Panc1 (cell line): ENCODE measurements around the gene RIPOR3. TPM values are rescaled to one million over a fixed set of nuclear protein-coding genes. Genes with fewer than 3 reads are reported as not detected.
A peak's percentile ranks its signal among the peaks of the same experiment; 100 is the strongest.
"Not testable (repeated sequence)": the region's sequence is repeated elsewhere in the genome, so short reads cannot be mapped to it uniquely, and the experiment has no call there.

Experiments
- ATAC-seq: fragments of 200-7000 bp; cut with Tn5 transposase; 2 replicates; pipeline ENCODE4 v1.9.1; 2020; ENCODE audit warnings: mild to moderate bottlenecking, moderate library complexity
- BruUV-seq: library from RNA; stranded (reverse); fragments of 400-500 nt; replicated peaks from 2 replicates; lab custom pipeline; 2021; lab: Mats Ljungman, UMichigan
- CTCF ChIA-PET: fragments of 300-600 bp; sonication (Branson Sonifier 250); formaldehyde crosslinking; loops from one replicate; lab custom pipeline; 2022; ENCODE audit warnings: antibody characterized with exemption; lab: Charles Lee
- POLR2A ChIA-PET: fragments of 300-600 bp; sonication (Branson Sonifier 250); formaldehyde crosslinking; loops from one replicate; lab custom pipeline; 2022; ENCODE audit warnings: antibody characterized with exemption; lab: Charles Lee
- DNase-seq: peaks from one replicate; pipeline ENCODE4 v3.0.0-alpha.2; 2010; ENCODE audit warnings: low read depth, low spot score
- H3K27ac ChIP-seq: 2 replicates; pipeline ENCODE4 v1.5.1; 2011; ENCODE audit warnings: mild to moderate bottlenecking, low read length, inconsistent platforms
- H3K27me3 ChIP-seq: fragments of 200-500 bp; sonication (Bioruptor generic); 2 replicates; pipeline ENCODE4 v1.6.0; 2014; ENCODE audit warnings: low read length, inconsistent platforms; ENCODE audit not compliant: control insufficient read depth, insufficient read depth
- H3K36me3 ChIP-seq: fragments of 200-500 bp; sonication (Bioruptor generic); 2 replicates; pipeline ENCODE4 v1.5.1; 2014; ENCODE audit warnings: inconsistent platforms, mild to moderate bottlenecking, low read length, moderate library complexity; ENCODE audit not compliant: control insufficient read depth, insufficient read depth
- H3K4me1 ChIP-seq: 2 replicates; pipeline ENCODE4 v1.5.1; 2011; ENCODE audit warnings: inconsistent platforms, mild to moderate bottlenecking, low read length, moderate library complexity; ENCODE audit not compliant: control insufficient read depth, insufficient read depth
- H3K4me3 ChIP-seq, 2 experiments: 2 replicates each; pipeline ENCODE4 v1.5.1; 2011 to 2012; ENCODE audit warnings: low read depth in 2 of 2, low read length in 2 of 2, mild to moderate bottlenecking in 2 of 2, inconsistent platforms in 1 of 2, moderate library complexity in 1 of 2
- H3K9me3 ChIP-seq: fragments of 200-500 bp; sonication (Bioruptor generic); 2 replicates; pipeline ENCODE4 v1.5.1; 2014; ENCODE audit warnings: low read depth, mild to moderate bottlenecking, inconsistent platforms, low read length, moderate library complexity; ENCODE audit not compliant: control insufficient read depth, insufficient read depth
- POLR2AphosphoS5 ChIP-seq: IDR thresholded peaks from 2 replicates; pipeline ENCODE4 v1.6.1; 2012; ENCODE audit warnings: mild to moderate bottlenecking, low read depth, low read length, moderate library complexity
- SIN3A ChIP-seq: IDR thresholded peaks from 2 replicates; pipeline ENCODE4 v1.6.1; 2012; ENCODE audit warnings: low read depth, mild to moderate bottlenecking, low read length, moderate library complexity, borderline replicate concordance; ENCODE audit not compliant: insufficient read depth
- TCF7L2 ChIP-seq: IDR thresholded peaks from 2 replicates; pipeline ENCODE4 v1.6.1; 2011; ENCODE audit warnings: mild to moderate bottlenecking, low read depth, low read length, inconsistent platforms
- in situ Hi-C: cut with HindIII; loops from 2 replicates; pipeline ENCODE4 v1.10.0; 2016; ENCODE audit warnings: low sequenced_read_pairs, low pct_unique_long_range_greater_than_20kb
- intact Hi-C: fragments of 100-400 bp; cut with micrococcal nuclease; formaldehyde crosslinking; loops from one replicate; pipeline ENCODE4 v1.10.0; 2022; ENCODE audit not compliant: unreplicated experiment
- total RNA-seq: library from RNA; stranded (reverse); gene quantifications from one replicate; pipeline ENCODE4 v1.2.1, GENCODE V29; 2021; ENCODE audit not compliant: unreplicated experiment
- TF ChIP-seq, protein P1 (sequence below), 2 experiments: IDR thresholded peaks; 2 replicates each; pipeline ENCODE4 v1.6.1; 2011 to 2012; ENCODE audit warnings: low read depth in 2 of 2, control low read depth in 1 of 2, low read length in 1 of 2, mild to moderate bottlenecking in 1 of 2, moderate library complexity in 1 of 2; ENCODE audit not compliant: insufficient read depth in 1 of 2
- TF ChIP-seq, protein P2 (sequence below): fragments of 450-650 bp; IDR thresholded peaks from 2 replicates; pipeline ENCODE4 v1.5.1; 2017; ENCODE audit warnings: mild to moderate bottlenecking

Gene RIPOR3
- total RNA-seq, 1 experiment from 2014 or later: 92.5 TPM

DNA sequence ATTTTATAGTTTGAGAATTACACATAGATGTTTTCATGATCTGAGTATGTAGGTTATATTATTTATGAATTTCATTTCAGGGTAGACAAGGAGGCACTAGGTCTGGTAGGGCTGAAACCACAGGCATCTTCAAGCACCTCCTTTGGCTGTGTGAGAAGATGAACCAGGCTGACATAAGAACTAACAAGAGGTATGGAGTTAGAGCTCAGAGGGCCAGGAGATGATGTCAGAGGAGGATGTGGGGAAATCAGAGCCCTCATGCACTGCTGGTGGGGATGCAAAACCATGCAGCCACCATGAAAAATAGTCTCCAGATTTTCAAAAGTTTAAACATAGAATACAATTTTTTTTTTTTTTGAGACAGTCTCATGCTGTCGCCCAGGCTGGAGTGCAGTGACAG, 13.6 kb upstream of the RIPOR3 start:
- in situ Hi-C loops (no loop called here), intact Hi-C loops (no loop called here)
- TF ChIP-seq SIN3A: no peak
- TF ChIP-seq, protein P1, sequence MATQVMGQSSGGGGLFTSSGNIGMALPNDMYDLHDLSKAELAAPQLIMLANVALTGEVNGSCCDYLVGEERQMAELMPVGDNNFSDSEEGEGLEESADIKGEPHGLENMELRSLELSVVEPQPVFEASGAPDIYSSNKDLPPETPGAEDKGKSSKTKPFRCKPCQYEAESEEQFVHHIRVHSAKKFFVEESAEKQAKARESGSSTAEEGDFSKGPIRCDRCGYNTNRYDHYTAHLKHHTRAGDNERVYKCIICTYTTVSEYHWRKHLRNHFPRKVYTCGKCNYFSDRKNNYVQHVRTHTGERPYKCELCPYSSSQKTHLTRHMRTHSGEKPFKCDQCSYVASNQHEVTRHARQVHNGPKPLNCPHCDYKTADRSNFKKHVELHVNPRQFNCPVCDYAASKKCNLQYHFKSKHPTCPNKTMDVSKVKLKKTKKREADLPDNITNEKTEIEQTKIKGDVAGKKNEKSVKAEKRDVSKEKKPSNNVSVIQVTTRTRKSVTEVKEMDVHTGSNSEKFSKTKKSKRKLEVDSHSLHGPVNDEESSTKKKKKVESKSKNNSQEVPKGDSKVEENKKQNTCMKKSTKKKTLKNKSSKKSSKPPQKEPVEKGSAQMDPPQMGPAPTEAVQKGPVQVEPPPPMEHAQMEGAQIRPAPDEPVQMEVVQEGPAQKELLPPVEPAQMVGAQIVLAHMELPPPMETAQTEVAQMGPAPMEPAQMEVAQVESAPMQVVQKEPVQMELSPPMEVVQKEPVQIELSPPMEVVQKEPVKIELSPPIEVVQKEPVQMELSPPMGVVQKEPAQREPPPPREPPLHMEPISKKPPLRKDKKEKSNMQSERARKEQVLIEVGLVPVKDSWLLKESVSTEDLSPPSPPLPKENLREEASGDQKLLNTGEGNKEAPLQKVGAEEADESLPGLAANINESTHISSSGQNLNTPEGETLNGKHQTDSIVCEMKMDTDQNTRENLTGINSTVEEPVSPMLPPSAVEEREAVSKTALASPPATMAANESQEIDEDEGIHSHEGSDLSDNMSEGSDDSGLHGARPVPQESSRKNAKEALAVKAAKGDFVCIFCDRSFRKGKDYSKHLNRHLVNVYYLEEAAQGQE (IDR thresholded peaks at IDR 0.05; ENCODE audit: insufficient read depth in 1 of 2, low read depth in 2 of 2, low read length in 1 of 2): no peak
- TF ChIP-seq TCF7L2: no peak
- no peak for TF ChIP-seq POLR2AphosphoS5
- TF ChIP-seq, protein P2, sequence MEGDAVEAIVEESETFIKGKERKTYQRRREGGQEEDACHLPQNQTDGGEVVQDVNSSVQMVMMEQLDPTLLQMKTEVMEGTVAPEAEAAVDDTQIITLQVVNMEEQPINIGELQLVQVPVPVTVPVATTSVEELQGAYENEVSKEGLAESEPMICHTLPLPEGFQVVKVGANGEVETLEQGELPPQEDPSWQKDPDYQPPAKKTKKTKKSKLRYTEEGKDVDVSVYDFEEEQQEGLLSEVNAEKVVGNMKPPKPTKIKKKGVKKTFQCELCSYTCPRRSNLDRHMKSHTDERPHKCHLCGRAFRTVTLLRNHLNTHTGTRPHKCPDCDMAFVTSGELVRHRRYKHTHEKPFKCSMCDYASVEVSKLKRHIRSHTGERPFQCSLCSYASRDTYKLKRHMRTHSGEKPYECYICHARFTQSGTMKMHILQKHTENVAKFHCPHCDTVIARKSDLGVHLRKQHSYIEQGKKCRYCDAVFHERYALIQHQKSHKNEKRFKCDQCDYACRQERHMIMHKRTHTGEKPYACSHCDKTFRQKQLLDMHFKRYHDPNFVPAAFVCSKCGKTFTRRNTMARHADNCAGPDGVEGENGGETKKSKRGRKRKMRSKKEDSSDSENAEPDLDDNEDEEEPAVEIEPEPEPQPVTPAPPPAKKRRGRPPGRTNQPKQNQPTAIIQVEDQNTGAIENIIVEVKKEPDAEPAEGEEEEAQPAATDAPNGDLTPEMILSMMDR: no peak
- H3K9me3 ChIP-seq: no peaks in the 10 kb centered on the region
- DNase-seq (no peak), ATAC-seq (no peak)
- no TSS peak for BruUV-seq
- H3K27ac ChIP-seq: peak overlapping the region; percentile 96
- H3K4me1 ChIP-seq: peaks cover 43% of the 10 kb centered on the region
- H3K36me3 ChIP-seq: no peaks in the 10 kb centered on the region
- no peak overlapping the region for H3K4me3 ChIP-seq
- ChIA-PET POLR2A (no interaction called here), CTCF (no interaction called here)
- no peaks in the 10 kb centered on the region for H3K27me3 ChIP-seq

DNA sequence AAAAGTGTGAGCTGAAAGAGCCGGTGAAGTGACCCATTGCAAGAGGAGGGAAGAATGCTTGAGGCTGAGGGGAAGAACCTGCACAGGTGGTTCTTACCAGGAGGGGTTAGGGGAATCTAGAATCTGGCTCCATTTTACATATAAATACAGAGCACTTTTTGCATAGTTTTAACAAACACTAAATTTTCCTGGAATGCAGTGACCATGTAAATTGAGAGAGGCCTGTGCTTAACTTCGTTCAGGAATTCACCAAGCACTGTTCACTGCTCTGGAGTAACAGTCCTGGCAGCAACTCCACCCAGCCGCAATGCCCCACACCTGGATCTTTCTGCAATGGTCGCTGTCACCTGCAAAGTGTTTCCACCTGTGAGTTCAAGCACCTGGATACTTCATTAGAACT, 13.2 kb upstream of the RIPOR3 start:
- no peak for TF ChIP-seq TCF7L2
- TF ChIP-seq, protein P1 (IDR thresholded peaks at IDR 0.05; ENCODE audit: insufficient read depth in 1 of 2, low read depth in 2 of 2, low read length in 1 of 2): no peak
- no peak for TF ChIP-seq POLR2AphosphoS5
- TF ChIP-seq SIN3A: no peak
- TF ChIP-seq, protein P2: no peak
- Histone ChIP-seq H3K36me3 (no peaks in the 10 kb centered on the region), H3K4me1 (peaks cover 42% of the 10 kb centered on the region), H3K27me3 (no peaks in the 10 kb centered on the region), H3K27ac (peak overlapping the region; percentile 96), H3K9me3 (no peaks in the 10 kb centered on the region), H3K4me3 (no peak overlapping the region)
- ATAC-seq (no peak), DNase-seq (no peak)
- BruUV-seq: no TSS peak
- intact Hi-C loops (no loop called here), in situ Hi-C loops (no loop called here)
- ChIA-PET CTCF (interaction anchor here (0.6 kb wide), 1 partner anchor 23 kb away, joined by 5 read pairs; no protein-coding TSS in a partner anchor), POLR2A (no interaction called here)

DNA sequence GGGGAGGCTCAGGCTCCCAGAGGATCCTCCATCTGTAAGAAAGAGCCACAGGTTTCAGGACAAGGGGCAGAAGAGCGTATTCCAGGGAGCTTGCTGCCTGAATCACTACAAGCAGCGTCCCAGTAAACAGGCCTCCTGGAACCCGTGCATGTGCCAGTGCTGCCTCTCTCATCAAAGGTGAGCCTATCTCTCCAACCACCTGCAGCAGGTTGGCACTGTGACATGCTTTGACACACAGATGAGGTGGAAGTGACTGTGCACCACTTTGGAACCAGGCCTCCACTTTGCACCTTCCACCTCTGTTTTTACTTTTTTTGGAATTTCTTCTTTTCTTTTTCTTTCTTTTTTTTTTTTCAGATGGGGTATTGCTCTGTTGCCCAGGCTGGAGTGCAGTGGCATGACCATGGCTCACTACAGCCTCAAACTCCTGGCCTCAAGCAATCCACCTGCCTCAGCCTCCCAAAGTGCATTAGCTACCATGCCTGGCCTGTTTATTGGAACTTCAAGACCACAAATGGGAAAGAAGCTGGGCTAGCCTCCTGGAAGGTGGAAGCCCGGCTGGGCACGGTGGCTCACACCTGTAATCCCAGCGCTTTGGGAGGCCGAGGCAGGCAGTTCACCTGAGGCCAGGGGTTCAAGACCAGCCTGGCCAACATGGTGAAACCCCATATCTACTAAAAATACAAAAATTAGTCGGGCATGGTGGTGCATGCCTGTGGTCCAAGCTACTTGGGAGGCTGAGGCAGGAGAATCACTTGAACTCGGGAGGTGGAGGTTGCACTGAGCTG, 12.5 kb upstream of the RIPOR3 start:
- peaks cover 35% of the 10 kb centered on the region for H3K4me1 ChIP-seq
- POLR2A ChIA-PET, H3K27me3 ChIP-seq, DNase-seq, H3K36me3 ChIP-seq, intact Hi-C loops, H3K9me3 ChIP-seq, ATAC-seq, BruUV-seq, in situ Hi-C loops, H3K4me3 ChIP-seq: not testable (repeated sequence)
- CTCF ChIA-PET: interaction anchor here (0.5 to 0.6 kb wide), 2 partner anchors 24 to 34 kb away, joined by 5 to 10 read pairs; no protein-coding TSS in a partner anchor
- H3K27ac ChIP-seq: peak overlapping the region; percentile 96
